Central memory CD8-positive, alpha-beta T cell (primary cell): Measurements from ENCODE around the gene SORBS1.

Experiments
- ATAC-seq: fragments of 150-1000 bp; cut with Tn5 transposase; replicated peaks from 2 replicates; pipeline ENCODE4 v1.10.0; 2022; ENCODE audit warnings: mild to moderate bottlenecking, moderate FRiP score, moderate number of reproducible peaks; ENCODE audit not compliant: poor library complexity, severe bottlenecking; ENCODE audit errors: extremely low read depth
- DNase-seq, 2 donors: peaks; one replicate each; pipeline ENCODE4 v3.0.0; 2021; ENCODE audit warnings: low spot score in 2 of 2
- H3K27ac Mint-ChIP-seq: one replicate; pipeline ENCODE4 v1.8.0; 2022; ENCODE audit warnings: low read depth, mild to moderate bottlenecking, moderate library complexity, mixed read lengths
- H3K27me3 Mint-ChIP-seq: one replicate; pipeline ENCODE4 v1.8.0; 2022; ENCODE audit warnings: mixed read lengths
- H3K36me3 Mint-ChIP-seq: one replicate; pipeline ENCODE4 v1.8.0; 2022; ENCODE audit warnings: mild to moderate bottlenecking, moderate library complexity, mixed read lengths; ENCODE audit not compliant: insufficient read depth
- H3K4me1 Mint-ChIP-seq: one replicate; pipeline ENCODE4 v1.8.0; 2022; ENCODE audit warnings: mixed read lengths
- H3K4me3 Mint-ChIP-seq: one replicate; pipeline ENCODE4 v1.8.0; 2022; ENCODE audit warnings: mild to moderate bottlenecking, moderate library complexity, mixed read lengths
- H3K9me3 Mint-ChIP-seq: one replicate; pipeline ENCODE4 v1.8.0; 2022; ENCODE audit warnings: mixed read lengths

SORBS1 gene

GRCh38 chr10:95451568-95452524 is 109.3 kb downstream of the SORBS1 start:
- no peaks in the 10 kb centered on the region for H3K36me3 Mint-ChIP-seq

DNA sequence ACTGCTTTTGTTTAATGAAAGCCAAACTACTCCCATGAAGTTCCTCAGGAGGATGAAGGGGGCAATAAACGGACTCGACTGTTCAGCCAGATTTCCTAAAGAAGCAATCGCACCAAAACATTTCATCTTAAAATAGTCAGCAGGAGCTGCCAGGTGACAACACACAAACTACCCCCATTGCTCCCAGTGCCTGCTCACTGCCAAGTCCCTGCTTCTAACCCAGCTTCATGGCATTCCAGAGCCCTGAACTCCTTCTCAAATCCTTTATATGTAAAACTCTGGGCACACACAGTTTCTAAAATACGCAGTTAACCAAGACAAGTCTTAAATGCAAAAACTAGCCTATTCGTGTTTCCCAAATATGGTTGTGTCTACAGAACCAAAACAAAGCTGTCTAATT is 110.0 kb downstream of the SORBS1 start:
- no peak for DNase-seq
- Mint-ChIP-seq H3K4me1 (peaks cover under 1% of the 10 kb centered on the region), H3K4me3 (no peak overlapping the region), H3K36me3 (no peaks in the 10 kb centered on the region), H3K27ac (no peak overlapping the region), H3K9me3 (no peaks in the 10 kb centered on the region), H3K27me3 (peaks cover 51% of the 10 kb centered on the region)
- ATAC-seq, result no peak

More at GRCh38 chr10:95451568-95452524, 109.3 kb downstream of the SORBS1 start:
- H3K9me3 Mint-ChIP-seq, result no peaks in the 10 kb centered on the region
- ATAC-seq (no peak), DNase-seq (no peak)
- H3K27ac Mint-ChIP-seq, result no peak overlapping the region
- no peaks in the 10 kb centered on the region for H3K4me1 Mint-ChIP-seq
- peaks cover 52% of the 10 kb centered on the region for H3K27me3 Mint-ChIP-seq
- no peak overlapping the region for H3K4me3 Mint-ChIP-seq

- DNase-seq (no peak), ATAC-seq (no peak)
- Mint-ChIP-seq H3K27me3 (peaks cover 51% of the 10 kb centered on the region), H3K36me3 (no peaks in the 10 kb centered on the region), H3K27ac (no peak overlapping the region), H3K4me1 (peaks cover 5% of the 10 kb centered on the region), H3K4me3 (no peak overlapping the region), H3K9me3 (no peaks in the 10 kb centered on the region)
Observed at GRCh38 chr10:95450188-95450587, 111.0 kb downstream of the SORBS1 start.

- ATAC-seq (no peak), DNase-seq (no peak)
- no peak overlapping the region for H3K4me3 Mint-ChIP-seq
- H3K9me3 Mint-ChIP-seq, result no peaks in the 10 kb centered on the region
- peaks cover 5% of the 10 kb centered on the region for H3K4me1 Mint-ChIP-seq
- H3K27me3 Mint-ChIP-seq, result peaks cover 41% of the 10 kb centered on the region
- H3K36me3 Mint-ChIP-seq, result no peaks in the 10 kb centered on the region
- no peak overlapping the region for H3K27ac Mint-ChIP-seq
Observed at GRCh38 chr10:95447685-95448084, 113.5 kb downstream of the SORBS1 start.

DNA sequence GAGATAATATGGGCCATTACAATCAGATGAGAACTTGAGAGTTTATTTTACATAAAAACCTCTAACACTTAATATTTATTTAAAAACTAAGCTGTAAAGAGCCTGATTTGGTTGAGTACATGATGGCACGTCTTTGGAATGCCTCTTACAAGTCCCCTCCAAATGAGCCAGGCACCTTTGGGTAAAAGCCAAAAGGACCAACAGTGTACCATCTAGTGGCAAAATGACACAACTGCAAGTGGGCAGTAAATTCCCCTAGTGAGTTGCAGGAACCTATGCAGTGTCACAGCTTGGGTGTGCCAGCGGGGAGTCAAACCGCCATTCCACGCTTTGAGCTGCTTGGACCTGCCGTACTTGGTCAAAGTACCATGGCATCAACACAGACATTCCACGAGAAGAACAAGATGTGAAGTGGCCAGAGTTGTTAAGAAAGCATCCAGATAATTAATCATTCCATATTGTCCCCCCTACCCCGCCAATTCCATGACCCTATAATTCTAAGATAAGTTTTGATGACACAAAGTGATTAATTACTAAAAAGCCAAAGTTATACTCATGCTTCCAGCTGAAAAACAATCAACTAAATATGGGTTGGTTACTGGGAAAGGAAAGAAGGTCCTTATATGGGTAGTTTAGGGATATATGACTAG is 115.2 kb downstream of the SORBS1 start:
- Mint-ChIP-seq H3K36me3 (peaks cover 1% of the 10 kb centered on the region), H3K9me3 (no peaks in the 10 kb centered on the region), H3K27ac (no peak overlapping the region), H3K4me3 (no peak overlapping the region), H3K27me3 (peaks cover 34% of the 10 kb centered on the region), H3K4me1 (peaks cover 9% of the 10 kb centered on the region)
- peak; percentile 43 for ATAC-seq
- peak in 1 of 2 donors; percentile 16 for DNase-seq

- ATAC-seq, result no peak
- no peak for DNase-seq
- H3K36me3 Mint-ChIP-seq, result peaks cover 1% of the 10 kb centered on the region
- peaks cover 12% of the 10 kb centered on the region for H3K4me1 Mint-ChIP-seq
- H3K27me3 Mint-ChIP-seq, result peaks cover 32% of the 10 kb centered on the region
- H3K9me3 Mint-ChIP-seq, result no peaks in the 10 kb centered on the region
- no peak overlapping the region for H3K27ac Mint-ChIP-seq
- no peak overlapping the region for H3K4me3 Mint-ChIP-seq
Observed at GRCh38 chr10:95445223-95445836, 115.8 kb downstream of the SORBS1 start.

DNA sequence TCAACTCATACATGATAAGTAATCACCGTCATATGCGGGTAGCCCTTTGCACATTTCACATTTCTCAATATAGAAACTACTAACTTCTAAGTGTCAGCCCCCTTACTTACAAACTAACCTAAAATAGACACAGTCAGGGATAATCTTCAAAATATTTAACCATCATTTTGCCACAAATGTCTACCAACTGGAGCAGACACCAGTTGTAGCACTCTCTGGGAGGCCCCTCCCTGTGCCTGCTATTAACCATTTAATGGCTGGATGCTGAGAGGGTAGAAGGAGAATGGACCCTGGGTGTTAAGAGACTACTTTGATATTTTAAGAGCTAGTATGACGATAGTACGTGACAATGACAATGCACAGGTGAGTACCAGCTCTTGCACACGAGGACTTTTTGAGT is 116.4 kb downstream of the SORBS1 start:
- no peaks in the 10 kb centered on the region for H3K9me3 Mint-ChIP-seq
- H3K27ac Mint-ChIP-seq, result no peak overlapping the region
- peaks cover 1% of the 10 kb centered on the region for H3K36me3 Mint-ChIP-seq
- peaks cover 32% of the 10 kb centered on the region for H3K27me3 Mint-ChIP-seq
- no peak overlapping the region for H3K4me3 Mint-ChIP-seq
- DNase-seq (no peak), ATAC-seq (no peak)
- peaks cover 12% of the 10 kb centered on the region for H3K4me1 Mint-ChIP-seq

DNA sequence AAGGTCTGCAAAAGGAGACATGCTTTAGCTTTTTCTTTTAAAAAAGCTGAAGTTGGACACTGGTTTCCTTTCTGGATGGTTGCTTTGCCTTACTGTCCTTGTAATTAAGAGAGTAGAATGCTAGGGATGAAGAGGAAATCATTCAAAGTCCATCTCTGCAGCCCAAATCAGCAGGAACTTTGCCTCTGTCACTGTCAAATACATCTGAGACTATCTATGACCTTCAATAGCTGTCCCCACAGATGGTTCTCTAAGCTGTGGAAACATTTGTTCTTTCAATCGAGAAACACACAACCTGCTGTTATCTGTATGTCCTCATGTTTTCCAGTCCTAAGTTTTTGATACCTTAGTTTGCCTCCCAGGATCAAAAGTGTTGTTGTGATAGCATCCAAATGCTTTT is 117.5 kb downstream of the SORBS1 start:
- H3K36me3 Mint-ChIP-seq, result peaks cover 1% of the 10 kb centered on the region
- peaks cover 12% of the 10 kb centered on the region for H3K4me1 Mint-ChIP-seq
- no peak overlapping the region for H3K4me3 Mint-ChIP-seq
- DNase-seq (no peak), ATAC-seq (no peak)
- H3K9me3 Mint-ChIP-seq, result no peaks in the 10 kb centered on the region
- H3K27ac Mint-ChIP-seq, result no peak overlapping the region
- H3K27me3 Mint-ChIP-seq, result peaks cover 32% of the 10 kb centered on the region

GRCh38 chr10:95442341-95442740 is 118.8 kb downstream of the SORBS1 start:
- H3K9me3 Mint-ChIP-seq, result no peaks in the 10 kb centered on the region
- H3K4me1 Mint-ChIP-seq, result peaks cover 12% of the 10 kb centered on the region
- H3K27me3 Mint-ChIP-seq, result peaks cover 23% of the 10 kb centered on the region
- DNase-seq (no peak), ATAC-seq (no peak)
- H3K27ac Mint-ChIP-seq, result no peak overlapping the region
- no peak overlapping the region for H3K4me3 Mint-ChIP-seq
- H3K36me3 Mint-ChIP-seq, result peaks cover 1% of the 10 kb centered on the region

- H3K9me3 Mint-ChIP-seq, result no peaks in the 10 kb centered on the region
- H3K4me1 Mint-ChIP-seq, result peaks cover 12% of the 10 kb centered on the region
- H3K4me3 Mint-ChIP-seq, result no peak overlapping the region
- H3K27ac Mint-ChIP-seq, result no peak overlapping the region
- no peak for DNase-seq
- H3K27me3 Mint-ChIP-seq, result peaks cover 16% of the 10 kb centered on the region
- H3K36me3 Mint-ChIP-seq, result peaks cover 1% of the 10 kb centered on the region
- no peak for ATAC-seq
Observed at GRCh38 chr10:95441547-95441923, 119.6 kb downstream of the SORBS1 start.

DNA sequence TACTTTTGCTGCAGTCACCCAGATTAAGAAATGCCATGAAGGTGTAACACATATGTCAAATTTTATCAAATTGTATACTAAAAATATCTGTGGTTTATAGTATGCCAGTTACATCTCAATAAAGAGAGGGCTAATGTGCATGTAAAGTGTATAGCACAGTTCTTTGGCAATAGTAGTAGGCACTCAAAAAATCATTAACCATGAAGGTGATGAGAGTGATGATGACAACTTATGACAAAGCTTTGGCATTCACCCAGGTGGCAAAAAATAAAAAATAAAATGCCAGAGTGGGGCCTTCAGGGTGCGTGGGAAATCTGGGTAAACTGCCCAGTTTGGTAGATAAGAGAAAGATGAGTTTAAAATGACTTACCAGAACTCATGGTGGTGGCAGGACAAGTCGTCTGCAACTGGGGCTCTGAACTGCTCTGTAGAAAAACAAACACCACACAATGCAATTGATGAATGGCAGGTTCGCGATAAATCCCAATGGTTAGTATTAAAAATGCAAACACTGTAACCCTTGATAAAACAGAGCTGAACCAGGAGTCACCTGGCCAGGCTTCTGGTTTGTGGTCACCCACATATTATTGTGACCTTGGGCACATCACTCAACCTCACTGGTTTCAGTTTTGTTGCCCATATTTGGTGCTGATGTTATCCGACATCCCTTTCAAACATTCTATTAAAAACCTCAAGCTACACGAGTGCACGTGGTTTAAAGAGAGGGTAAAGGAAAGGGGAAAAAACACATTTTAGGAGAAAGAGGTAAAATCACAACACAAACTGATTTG is 120.2 kb downstream of the SORBS1 start:
- Mint-ChIP-seq H3K27ac (no peak overlapping the region), H3K36me3 (peaks cover 1% of the 10 kb centered on the region), H3K4me1 (peaks cover 9% of the 10 kb centered on the region), H3K4me3 (no peak overlapping the region), H3K9me3 (no peaks in the 10 kb centered on the region), H3K27me3 (peaks cover 11% of the 10 kb centered on the region)
- no peak for DNase-seq
- no peak for ATAC-seq

- DNase-seq (no peak), ATAC-seq (no peak)
- no peak overlapping the region for H3K27ac Mint-ChIP-seq
Observed at GRCh38 chr10:95440038-95440725, 121.0 kb downstream of the SORBS1 start.

More at GRCh38 chr10:95440038-95440725, 121.0 kb downstream of the SORBS1 start:
- peaks cover 3% of the 10 kb centered on the region for H3K27me3 Mint-ChIP-seq
- no peak overlapping the region for H3K4me3 Mint-ChIP-seq
- peaks cover 1% of the 10 kb centered on the region for H3K36me3 Mint-ChIP-seq
- peaks cover 7% of the 10 kb centered on the region for H3K4me1 Mint-ChIP-seq
- H3K9me3 Mint-ChIP-seq, result no peaks in the 10 kb centered on the region
